Activated CD8-positive, alpha-beta T cell treated with anti-CD3 and anti-CD28 coated beads for 36 hours (primary cell): ENCODE data around the gene GNAO1. TPM values are rescaled to one million over a fixed set of nuclear protein-coding genes. Genes with fewer than 3 reads are reported as not detected.

Experiments used
- ATAC-seq: fragments of 200-7000 bp; cut with Tn5 transposase; one replicate; pipeline ENCODE4 v1.10.0; 2021; ENCODE audit warnings: mild to moderate bottlenecking, moderate library complexity
- CTCF ChIA-PET: fragments of 350-600 bp; sonication (Branson Sonifier 250); formaldehyde crosslinking; loops from one replicate; lab custom pipeline; 2021; ENCODE audit warnings: antibody characterized with exemption; lab: Charles Lee
- POLR2A ChIA-PET: fragments of 350-600 bp; sonication (Branson Sonifier 250); formaldehyde crosslinking; loops from one replicate; lab custom pipeline; 2021; ENCODE audit warnings: antibody characterized with exemption; lab: Charles Lee
- DNase-seq: peaks from one replicate; pipeline ENCODE4 v3.0.0-alpha.2; 2020
- H3K27ac Mint-ChIP-seq: one replicate; pipeline ENCODE4 v1.8.0; 2021; ENCODE audit warnings: mild to moderate bottlenecking, mixed read lengths
- H3K27me3 Mint-ChIP-seq: one replicate; pipeline ENCODE4 v1.8.0; 2021; ENCODE audit warnings: mixed read lengths
- H3K36me3 Mint-ChIP-seq: one replicate; pipeline ENCODE4 v1.8.0; 2021; ENCODE audit warnings: low read depth, mixed read lengths
- H3K4me1 Mint-ChIP-seq: one replicate; pipeline ENCODE4 v1.8.0; 2021; ENCODE audit warnings: low read depth, mixed read lengths
- H3K4me3 Mint-ChIP-seq: one replicate; pipeline ENCODE4 v1.8.0; 2021; ENCODE audit warnings: mild to moderate bottlenecking, moderate library complexity, mixed read lengths
- H3K9me3 Mint-ChIP-seq: one replicate; pipeline ENCODE4 v1.8.0; 2021; ENCODE audit warnings: mixed read lengths
- CTCF ChIP-seq: fragments of 200-600 bp; IDR thresholded peaks from one replicate; pipeline ENCODE4 v1.8.0; 2022; ENCODE audit warnings: antibody characterized with exemption, mild to moderate bottlenecking
- intact Hi-C: fragments of 100-400 bp; cut with micrococcal nuclease; formaldehyde crosslinking; loops from one replicate; pipeline ENCODE4 v1.10.0; 2022
- total RNA-seq, 2 experiments: library from RNA; stranded (reverse); gene quantifications; one replicate each; pipeline ENCODE4 v1.2.3, GENCODE V29; 2021

The GNAO1 gene
- total RNA-seq, 2 experiments from 2014 or later = 2.3 to 2.4 TPM

GRCh38 chr16:56221995-56222394, 30.7 kb downstream of the GNAO1 start:
- Mint-ChIP-seq H3K9me3 (no peaks in the 10 kb centered on the region), H3K36me3 (no peaks in the 10 kb centered on the region), H3K27ac (no peak overlapping the region), H3K4me1 (peaks cover 20% of the 10 kb centered on the region), H3K27me3 (peaks cover 5% of the 10 kb centered on the region), H3K4me3 (no peak overlapping the region)
- TF ChIP-seq CTCF = no peak
- intact Hi-C loops = no loop called here
- ATAC-seq = no peak
- POLR2A ChIA-PET = no interaction called here
- no peak for DNase-seq
- CTCF ChIA-PET = no interaction called here

- ATAC-seq (no peak), DNase-seq (no peak)
- intact Hi-C loops = no loop called here
- ChIA-PET POLR2A (no interaction called here), CTCF (no interaction called here)
- no peak overlapping the region for H3K4me3 Mint-ChIP-seq
- H3K36me3 Mint-ChIP-seq = no peaks in the 10 kb centered on the region
- no peaks in the 10 kb centered on the region for H3K9me3 Mint-ChIP-seq
- TF ChIP-seq CTCF = no peak
- peaks cover 5% of the 10 kb centered on the region for H3K27me3 Mint-ChIP-seq
- no peak overlapping the region for H3K27ac Mint-ChIP-seq
- H3K4me1 Mint-ChIP-seq = peaks cover 24% of the 10 kb centered on the region
Measured at GRCh38 chr16:56222474-56222997, 31.2 kb downstream of the GNAO1 start.

GRCh38 chr16:56225017-56225742, 33.9 kb downstream of the GNAO1 start:
- no peaks in the 10 kb centered on the region for H3K9me3 Mint-ChIP-seq
- CTCF ChIA-PET = interaction anchor here (1.6 kb wide), 2 partner anchors 23 to 184 kb away, joined by 4 read pairs; no protein-coding TSS in a partner anchor
- peaks cover 25% of the 10 kb centered on the region for H3K4me1 Mint-ChIP-seq
- TF ChIP-seq CTCF = no peak
- no peak for ATAC-seq
- no peak overlapping the region for H3K27ac Mint-ChIP-seq
- H3K4me3 Mint-ChIP-seq = no peak overlapping the region
- intact Hi-C loops = no loop called here
- H3K27me3 Mint-ChIP-seq = peaks cover 5% of the 10 kb centered on the region
- H3K36me3 Mint-ChIP-seq = no peaks in the 10 kb centered on the region
- POLR2A ChIA-PET = no interaction called here
- DNase-seq = no peak

GRCh38 chr16:56226187-56226586, 34.9 kb downstream of the GNAO1 start:
- Mint-ChIP-seq H3K27me3 (peaks cover 4% of the 10 kb centered on the region), H3K4me3 (no peak overlapping the region), H3K27ac (no peak overlapping the region), H3K9me3 (no peaks in the 10 kb centered on the region), H3K4me1 (peaks cover 25% of the 10 kb centered on the region), H3K36me3 (no peaks in the 10 kb centered on the region)
- no peak for TF ChIP-seq CTCF
- DNase-seq (peak; percentile 15), ATAC-seq (no peak)
- CTCF ChIA-PET = interaction anchor here (1.6 kb wide), 2 partner anchors 24 to 185 kb away, joined by 4 read pairs; no protein-coding TSS in a partner anchor
- POLR2A ChIA-PET = no interaction called here
- intact Hi-C loops = no loop called here

- intact Hi-C loops = no loop called here
- TF ChIP-seq CTCF = no peak
- H3K4me1 Mint-ChIP-seq = peaks cover 25% of the 10 kb centered on the region
- H3K27ac Mint-ChIP-seq = no peak overlapping the region
- no peaks in the 10 kb centered on the region for H3K36me3 Mint-ChIP-seq
- ATAC-seq (no peak), DNase-seq (no peak)
- H3K27me3 Mint-ChIP-seq = peaks cover 2% of the 10 kb centered on the region
- POLR2A ChIA-PET = no interaction called here
- H3K9me3 Mint-ChIP-seq = no peaks in the 10 kb centered on the region
- H3K4me3 Mint-ChIP-seq = no peak overlapping the region
- CTCF ChIA-PET = interaction anchor here (1.6 kb wide), 2 partner anchors 24 to 186 kb away, joined by 4 read pairs; no protein-coding TSS in a partner anchor
Measured at GRCh38 chr16:56226845-56227525, 35.7 kb downstream of the GNAO1 start.
